ENCODE measurements around the gene EMC8. TPM values are rescaled to one million over a fixed set of nuclear protein-coding genes. Genes with fewer than 3 reads are reported as not detected.

EMC8 gene
- polyA plus RNA-seq, 1 donor (not counting 4 experiments of a cell fraction or from before 2014, with no cell fraction given), result 38.5 TPM

- H3K27me3 ChIP-seq (ENCODE audit: control insufficient read depth, extremely low read depth, insufficient read depth, low read length), result peaks cover 3% of the 10 kb centered on the region
Measured at GRCh38 chr16:85846461-85846860, 47.1 kb upstream of the EMC8 start.

DNA sequence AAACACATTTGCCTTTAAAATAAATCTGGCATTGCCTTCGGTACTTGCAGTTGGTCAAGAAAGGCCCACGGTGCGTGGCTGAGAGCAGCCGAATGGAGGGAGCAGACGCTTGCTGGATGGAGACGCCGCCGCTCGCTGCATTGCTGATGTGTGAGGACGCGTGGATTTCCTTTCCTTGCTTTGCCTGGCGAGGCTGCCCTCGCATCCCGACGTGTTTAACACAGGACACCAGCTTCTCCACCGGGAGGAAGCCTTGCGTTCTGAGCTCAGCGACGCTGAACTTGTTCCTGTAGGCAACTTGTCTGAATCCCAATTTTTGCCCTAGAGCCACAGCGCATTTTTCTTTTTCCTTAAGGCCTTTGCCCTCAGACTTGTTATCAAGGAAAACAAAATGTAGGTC, 45.9 kb upstream of the EMC8 start:
- no peaks in the 10 kb centered on the region for H3K36me3 ChIP-seq (ENCODE audit: control insufficient read depth in 2 of 2, extremely low read depth in 1 of 2, insufficient read depth in 2 of 2, low read length in 2 of 2)
- H3K27me3 ChIP-seq (ENCODE audit: control insufficient read depth, extremely low read depth, insufficient read depth, low read length), result peaks cover 3% of the 10 kb centered on the region
- H3K9me3 ChIP-seq (ENCODE audit: control insufficient read depth, low read depth, low read length), result no peaks in the 10 kb centered on the region
- TF ChIP-seq EZH2 (IDR thresholded peaks at IDR 0.05; ENCODE audit: low read length), result no peak
- TF ChIP-seq CTCF (optimal IDR thresholded peaks at IDR 0.05 in 1 of 3, IDR thresholded peaks at IDR 0.05 in 1 of 3, conservative IDR thresholded peaks at IDR 0.05 in 1 of 3; ENCODE audit: extremely low read depth in 1 of 3, insufficient read depth in 2 of 3, low read length in 3 of 3), result no peak
- no peaks in the 10 kb centered on the region for H3K79me2 ChIP-seq (ENCODE audit: control insufficient read depth, insufficient read depth, low read length)
- DNase-seq (ENCODE audit: low read depth, low spot score) (no peak), FAIRE-seq (no peak)
- no peak overlapping the region for H3K4me3 ChIP-seq (ENCODE audit: control insufficient read depth in 2 of 3, extremely low read depth in 1 of 3, insufficient read depth in 2 of 3, low read depth in 1 of 3, low read length in 3 of 3)
- no peaks in the 10 kb centered on the region for H3K4me1 ChIP-seq (ENCODE audit: control insufficient read depth, extremely low read depth, insufficient read depth, low read length)
- H3K9me1 ChIP-seq (ENCODE audit: control insufficient read depth, extremely low read depth, insufficient read depth, low read length), result no peaks in the 10 kb centered on the region
- no peaks in the 10 kb centered on the region for H4K20me1 ChIP-seq (ENCODE audit: control insufficient read depth, extremely low read depth, insufficient read depth, low read length)
- no peak overlapping the region for H3K27ac ChIP-seq (ENCODE audit: control insufficient read depth, insufficient read depth, low read length)
- dilution Hi-C loops (cut with MboI; ENCODE audit: extremely low pct_ligation_motif_present, low sequenced_read_pairs), result no loop called here
- no peak overlapping the region for H3K4me2 ChIP-seq (ENCODE audit: control insufficient read depth, extremely low read depth, insufficient read depth, low read depth, low read length)
- H2AFZ ChIP-seq (ENCODE audit: control insufficient read depth, low read length), result no peak overlapping the region
- no peak overlapping the region for H3K9ac ChIP-seq (ENCODE audit: control insufficient read depth, extremely low read depth, insufficient read depth, low read length)

More at GRCh38 chr16:85846461-85846860, 47.1 kb upstream of the EMC8 start:
- DNase-seq (ENCODE audit: low read depth, low spot score) (no peak), FAIRE-seq (no peak)
- H3K9ac ChIP-seq (ENCODE audit: control insufficient read depth, extremely low read depth, insufficient read depth, low read length), result no peak overlapping the region
- dilution Hi-C loops (cut with MboI; ENCODE audit: extremely low pct_ligation_motif_present, low sequenced_read_pairs), result no loop called here
- no peaks in the 10 kb centered on the region for H3K9me1 ChIP-seq (ENCODE audit: control insufficient read depth, extremely low read depth, insufficient read depth, low read length)
- no peaks in the 10 kb centered on the region for H3K4me1 ChIP-seq (ENCODE audit: control insufficient read depth, extremely low read depth, insufficient read depth, low read length)
- H3K36me3 ChIP-seq (ENCODE audit: control insufficient read depth in 2 of 2, extremely low read depth in 1 of 2, insufficient read depth in 2 of 2, low read length in 2 of 2), result no peaks in the 10 kb centered on the region
- H3K27ac ChIP-seq (ENCODE audit: control insufficient read depth, insufficient read depth, low read length), result no peak overlapping the region
- H2AFZ ChIP-seq (ENCODE audit: control insufficient read depth, low read length), result no peak overlapping the region
- H3K79me2 ChIP-seq (ENCODE audit: control insufficient read depth, insufficient read depth, low read length), result no peaks in the 10 kb centered on the region
- H3K4me2 ChIP-seq (ENCODE audit: control insufficient read depth, extremely low read depth, insufficient read depth, low read depth, low read length), result no peak overlapping the region
- H3K9me3 ChIP-seq (ENCODE audit: control insufficient read depth, low read depth, low read length), result no peaks in the 10 kb centered on the region
- no peaks in the 10 kb centered on the region for H4K20me1 ChIP-seq (ENCODE audit: control insufficient read depth, extremely low read depth, insufficient read depth, low read length)
- no peak overlapping the region for H3K4me3 ChIP-seq (ENCODE audit: control insufficient read depth in 2 of 3, extremely low read depth in 1 of 3, insufficient read depth in 2 of 3, low read depth in 1 of 3, low read length in 3 of 3)
- TF ChIP-seq CTCF (optimal IDR thresholded peaks at IDR 0.05 in 1 of 3, IDR thresholded peaks at IDR 0.05 in 1 of 3, conservative IDR thresholded peaks at IDR 0.05 in 1 of 3; ENCODE audit: extremely low read depth in 1 of 3, insufficient read depth in 2 of 3, low read length in 3 of 3), result no peak
- TF ChIP-seq EZH2 (IDR thresholded peaks at IDR 0.05; ENCODE audit: low read length), result no peak
